NCI-H2107 treated with DMSO at 0.1 percent for 48 hours (cell line): ENCODE results near the gene NEK9.
"Not testable (repeated sequence)": the region's sequence is repeated elsewhere in the genome, so short reads cannot be mapped to it uniquely, and the experiment has no call there.

Experiments used
- DNase-seq: peaks from one replicate; lab custom pipeline; 2025; ENCODE audit not compliant: unreplicated experiment; lab: John Stamatoyannopoulos, UW

NEK9 gene

GRCh38 chr14:75068294-75069120, 58.3 kb downstream of the NEK9 start:
- peak; percentile 81 for DNase-seq

- not testable (repeated sequence) for DNase-seq
Measured at GRCh38 chr14:75067765-75068164, 59.1 kb downstream of the NEK9 start.

GRCh38 chr14:75067212-75067611, 59.6 kb downstream of the NEK9 start:
- no peak for DNase-seq

GRCh38 chr14:75066691-75067090, 60.2 kb downstream of the NEK9 start:
- no peak for DNase-seq

GRCh38 chr14:75064205-75064567, 62.7 kb downstream of the NEK9 start:
- DNase-seq: no peak

- peak; percentile 93 for DNase-seq
Measured at GRCh38 chr14:75063491-75064204, 63.2 kb downstream of the NEK9 start, which contains the start of gene ACYP1. Gene ACYP1, minus strand, starts transcription at chr14:75064024. Its CDS starts 471 bp downstream, at chr14:75063553.

GRCh38 chr14:75063013-75063412, 63.8 kb downstream of the NEK9 start:
- no peak for DNase-seq

- DNase-seq: no peak
Measured at GRCh38 chr14:75060420-75060819, 66.4 kb downstream of the NEK9 start.

- no peak for DNase-seq
Measured at GRCh38 chr14:75059642-75060041, 67.2 kb downstream of the NEK9 start.

- no peak for DNase-seq
Measured at GRCh38 chr14:75054421-75054820, 72.4 kb downstream of the NEK9 start.

- DNase-seq: no peak
Measured at GRCh38 chr14:75053396-75054291, 73.2 kb downstream of the NEK9 start.

- no peak for DNase-seq
Measured at GRCh38 chr14:75051556-75051899, 75.3 kb downstream of the NEK9 start.

- peak; percentile 95 for DNase-seq
Measured at GRCh38 chr14:75050852-75051555, 75.8 kb downstream of the NEK9 start, which contains the start of gene MLH3. Gene MLH3, minus strand, starts transcription at chr14:75051467. Its CDS starts 1,812 bp downstream, at chr14:75049655.

GRCh38 chr14:75049731-75050201, 77.1 kb downstream of the NEK9 start:
- no peak for DNase-seq

- DNase-seq: no peak
Measured at GRCh38 chr14:75049136-75049535, 77.7 kb downstream of the NEK9 start.

GRCh38 chr14:75048101-75048500, 78.7 kb downstream of the NEK9 start:
- DNase-seq: no peak

GRCh38 chr14:75047506-75047905, 79.3 kb downstream of the NEK9 start:
- DNase-seq: no peak

GRCh38 chr14:75046899-75047298, 79.9 kb downstream of the NEK9 start:
- DNase-seq: no peak

GRCh38 chr14:75046275-75046674, 80.6 kb downstream of the NEK9 start:
- DNase-seq: no peak

GRCh38 chr14:75044752-75045151, 82.1 kb downstream of the NEK9 start:
- DNase-seq: no peak
